Heart right ventricle (tissue), 16 donors: ENCODE measurements around the gene PAX5. TPM values are rescaled to one million over a fixed set of nuclear protein-coding genes. Genes with fewer than 3 reads are reported as not detected.

Source experiments
- ATAC-seq, 8 donors: fragments of 200-7000 bp; cut with Tn5 transposase; one replicate each; pipeline ENCODE4 v1.9.1; 2020; ENCODE audit warnings: mild to moderate bottlenecking in 8 of 8, moderate library complexity in 8 of 8, moderate number of reproducible peaks in 1 of 8
- DNase-seq, 2 donors: peaks; one replicate each; pipeline ENCODE4 v3.0.0-alpha.2; 2020
- H3K27ac ChIP-seq, 10 donors: fragments of 200-600 bp; sonication (generic) in 2 of 10; one replicate each; pipeline versions ENCODE4 v1.5.0 to v1.8.0; 2020 to 2022; ENCODE audit warnings: mild to moderate bottlenecking in 3 of 10
- H3K27me3 ChIP-seq, 7 donors: fragments of 200-600 bp; one replicate each; pipeline ENCODE4 v1.8.0; 2021 to 2022; ENCODE audit warnings: mild to moderate bottlenecking in 2 of 7
- H3K36me3 ChIP-seq, 9 donors: fragments of 200-600 bp; sonication (generic) in 1 of 9; one replicate each; pipeline versions ENCODE4 v1.5.0 to v1.8.0; 2020 to 2022; ENCODE audit warnings: mild to moderate bottlenecking in 2 of 9
- H3K4me1 ChIP-seq, 9 donors: fragments of 200-600 bp; sonication (generic) in 1 of 9; one replicate each; pipeline versions ENCODE4 v1.5.0 to v1.8.0; 2020 to 2022; ENCODE audit warnings: mild to moderate bottlenecking in 4 of 9
- H3K4me3 ChIP-seq, 10 donors: fragments of 200-600 bp; sonication (generic) in 2 of 10; one replicate each; pipeline versions ENCODE4 v1.5.0 to v1.8.0; 2020 to 2022; ENCODE audit warnings: mild to moderate bottlenecking in 7 of 10, moderate library complexity in 2 of 10
- H3K9me3 ChIP-seq, 11 donors: fragments of 200-600 bp in 10 of 11; sonication (generic) in 2 of 11; one replicate each; pipeline versions ENCODE4 v1.5.0 to v1.8.0; 2013 to 2022; ENCODE audit warnings: mild to moderate bottlenecking in 2 of 11, control low read depth in 1 of 11, moderate library complexity in 1 of 11
- WGBS, 2 donors: extraction: QIAGEN DNeasy Blood & Tissue Kit; methylation state at CpG; one replicate each; pipeline ENCODE4 v1.1.7; 2013; ENCODE audit warnings: inconsistent platforms in 1 of 2; 5-methylcytosine and 5-hydroxymethylcytosine counted together
- intact Hi-C, 10 donors: fragments of 100-400 bp; cut with DNase I; formaldehyde crosslinking; loops; one replicate each; pipeline versions ENCODE4 v1.11.1 to v1.14.2; 2022
- polyA plus RNA-seq, 2 donors: library from polyadenylated mRNA; stranded (reverse); fragments of 200-250 nt; gene quantifications; one replicate each; pipeline ENCODE4 v1.2.3, GENCODE V29; 2013
- total RNA-seq, 10 donors: library from RNA; stranded (reverse); fragmentation: NEBNext Ultra II Directional in 3 of 10; extraction: Animal tissue kit (Norgen Biotek cat#: 25700) in 3 of 10; gene quantifications; one replicate each; pipeline versions ENCODE4 v1.2.1 to v1.2.4, GENCODE V29; 2021 to 2023
- TF ChIP-seq, protein P1 (sequence below), 9 donors: fragments of 200-600 bp; sonication (generic) in 2 of 9; IDR thresholded peaks; one replicate each; pipeline versions ENCODE4 v1.5.0 to v1.8.0; 2021 to 2022; ENCODE audit warnings: antibody characterized with exemption in 9 of 9, mild to moderate bottlenecking in 5 of 9, moderate library complexity in 1 of 9
- donor health status: Arrhythmogenic right ventricular cardiomyopathy.
- donor health status: ischemic (EF 13 %, LVEDD 7.1; RV severe dilation, severe dysfunction).
- donor health status: healthy with polysubstance abuse.
- donor health status: DM: no; HTN: yes; CAD: no.
- donor health status: DM: no; HTN: no; CAD: no.
- donor health status: ischemic (EF 25% LVEDD 6.9; RV normal size, moderate dysfunction).
- donor health status: ischemic (EF 25% LVEDD 5.7; RV mildly dilated, moderate dysfunction).
- donor health status: healthy.
- donor health status: DM: yes; HTN: yes; CAD: no.
- donor health status: Ischemic cardiomyopathy.
- donor health status: ischemic (EF 35%, LVEDD 5.7; RV mildly dilated, moderate dysfunction).
- donor health status: nonischemic (EF 11% LVEDD 7.7; RV severe dilation, severe dysfunction).
- donor health status: DM: yes; HTN: yes; CAD: no.
- donor health status: PGD.
- donor health status: ischemic (EF 29% LVEDD 5.4; RV normal size, mild dysfunction).
- donor health status: nonischemic (EF 23%, LVEDD 6.1; RV moderate dilation, normal function).

The PAX5 gene
- total and polyA plus RNA-seq, 12 donors: under 0.01 to 0.09 TPM; not detected in 10

DNA sequence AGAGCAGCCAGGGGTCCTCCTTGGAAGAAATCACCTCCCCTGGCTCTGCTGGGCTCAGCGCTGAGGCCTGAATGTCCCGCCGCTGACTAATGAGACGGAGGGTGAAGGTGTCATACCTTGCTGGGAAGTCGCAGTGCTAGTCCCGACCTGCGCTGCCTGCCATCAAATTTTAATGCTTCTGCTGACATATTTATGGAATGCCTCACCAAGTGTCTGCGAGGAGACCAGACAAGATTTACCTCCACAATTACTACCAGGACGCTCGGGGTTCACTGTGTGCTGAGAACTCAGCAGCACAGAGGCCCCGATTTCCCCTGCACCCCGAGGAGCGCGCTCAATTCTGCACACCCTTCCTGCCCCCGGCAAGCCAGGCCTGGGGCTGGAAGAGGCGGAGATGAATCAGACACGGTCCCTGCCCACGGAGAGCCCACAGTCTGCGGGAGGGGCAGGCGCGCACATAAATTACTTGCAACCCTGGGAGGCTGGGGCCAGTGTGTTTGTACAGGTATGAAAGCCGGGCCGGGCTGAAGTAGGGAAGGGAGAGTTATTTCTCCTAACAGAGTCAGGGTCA, 175.2 kb downstream of the PAX5 start:
- no peak overlapping the region for H3K4me3 ChIP-seq
- no peaks in the 10 kb centered on the region for H3K9me3 ChIP-seq
- H3K4me1 ChIP-seq: no peaks in the 10 kb centered on the region
- H3K27ac ChIP-seq: no peak overlapping the region
- no peak for DNase-seq
- WGBS, 2 donors: 68 to 74% methylated on average over 23 of the region's 23 CpGs
- TF ChIP-seq, protein P1, sequence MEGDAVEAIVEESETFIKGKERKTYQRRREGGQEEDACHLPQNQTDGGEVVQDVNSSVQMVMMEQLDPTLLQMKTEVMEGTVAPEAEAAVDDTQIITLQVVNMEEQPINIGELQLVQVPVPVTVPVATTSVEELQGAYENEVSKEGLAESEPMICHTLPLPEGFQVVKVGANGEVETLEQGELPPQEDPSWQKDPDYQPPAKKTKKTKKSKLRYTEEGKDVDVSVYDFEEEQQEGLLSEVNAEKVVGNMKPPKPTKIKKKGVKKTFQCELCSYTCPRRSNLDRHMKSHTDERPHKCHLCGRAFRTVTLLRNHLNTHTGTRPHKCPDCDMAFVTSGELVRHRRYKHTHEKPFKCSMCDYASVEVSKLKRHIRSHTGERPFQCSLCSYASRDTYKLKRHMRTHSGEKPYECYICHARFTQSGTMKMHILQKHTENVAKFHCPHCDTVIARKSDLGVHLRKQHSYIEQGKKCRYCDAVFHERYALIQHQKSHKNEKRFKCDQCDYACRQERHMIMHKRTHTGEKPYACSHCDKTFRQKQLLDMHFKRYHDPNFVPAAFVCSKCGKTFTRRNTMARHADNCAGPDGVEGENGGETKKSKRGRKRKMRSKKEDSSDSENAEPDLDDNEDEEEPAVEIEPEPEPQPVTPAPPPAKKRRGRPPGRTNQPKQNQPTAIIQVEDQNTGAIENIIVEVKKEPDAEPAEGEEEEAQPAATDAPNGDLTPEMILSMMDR (IDR thresholded peaks at IDR 0.05): no peak
- intact Hi-C loops: no loop called here
- ATAC-seq: no peak
- H3K36me3 ChIP-seq: no peaks in the 10 kb centered on the region
- peaks cover 0 to 89% (median 59%) of the 10 kb centered on the region in 7 donors for H3K27me3 ChIP-seq

DNA sequence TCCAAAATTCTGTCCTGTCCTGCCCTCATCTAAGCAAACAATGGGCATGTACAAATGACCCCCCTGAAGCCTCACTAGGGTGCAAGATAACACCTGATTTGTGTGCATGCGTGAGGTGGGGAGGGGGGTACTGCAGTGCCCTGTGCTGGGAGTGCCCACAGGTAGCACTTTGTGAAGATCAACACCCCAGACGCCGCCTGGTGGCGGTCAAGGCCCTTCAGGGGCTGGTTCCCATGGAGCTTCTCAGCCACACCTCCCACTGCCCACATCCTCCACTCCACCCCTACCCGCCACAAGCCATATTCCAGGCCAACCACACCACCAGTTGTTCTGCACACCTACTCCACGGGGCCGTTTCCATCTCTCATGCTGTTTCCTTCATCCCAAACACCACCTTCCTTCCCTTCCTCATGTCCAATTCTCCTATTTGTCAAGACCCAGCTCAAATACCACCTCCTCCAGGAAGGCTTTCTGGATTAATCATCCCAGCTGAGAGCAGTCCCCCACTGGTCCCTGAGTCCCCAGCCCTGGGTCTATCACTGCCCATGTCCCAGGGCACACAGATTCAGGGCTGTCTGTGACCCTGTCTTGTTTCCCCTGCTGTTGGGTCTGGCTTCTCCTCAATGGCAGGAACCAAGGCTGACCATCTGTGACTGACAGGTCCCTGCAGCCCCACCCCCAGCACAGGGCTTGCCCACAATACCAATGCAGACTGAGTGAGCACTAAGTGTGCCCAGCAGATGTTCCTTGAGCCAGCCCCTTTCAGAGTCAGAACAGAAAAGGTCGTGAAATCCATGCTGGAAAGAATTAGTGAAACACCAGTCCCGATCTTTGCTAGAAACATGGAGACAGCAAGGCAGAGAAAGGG, 178.4 kb downstream of the PAX5 start:
- Histone ChIP-seq H3K36me3 (no peaks in the 10 kb centered on the region), H3K27ac (no peak overlapping the region), H3K4me1 (no peaks in the 10 kb centered on the region), H3K27me3 (peaks cover 0 to 75% (median 51%) of the 10 kb centered on the region in 7 donors), H3K4me3 (no peak overlapping the region), H3K9me3 (no peaks in the 10 kb centered on the region)
- DNase-seq (no peak), ATAC-seq (no peak)
- intact Hi-C loops: no loop called here
- 51 to 57% methylated on average over 9 of the region's 9 CpGs for WGBS, 2 donors
- TF ChIP-seq, protein P1 (IDR thresholded peaks at IDR 0.05): no peak

DNA sequence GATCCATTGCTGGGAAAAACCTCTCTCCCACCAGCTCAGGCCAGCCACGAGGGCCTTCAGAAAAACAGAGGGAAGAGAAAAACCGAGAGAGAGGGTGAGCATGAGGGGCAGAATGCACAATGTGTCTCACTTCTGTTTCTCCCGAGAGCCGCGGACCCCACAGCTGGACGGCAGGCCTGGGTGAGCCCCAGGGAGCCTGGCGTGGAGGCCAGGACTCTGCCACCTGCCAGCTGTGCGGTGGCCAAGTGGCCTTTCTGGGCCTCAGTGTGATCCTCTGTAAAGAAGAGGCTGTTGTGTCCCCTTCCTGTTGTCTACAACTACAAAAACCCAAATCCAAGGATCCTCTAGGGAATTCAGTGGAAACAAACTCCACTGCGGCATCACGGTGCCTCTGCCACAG, 179.3 kb downstream of the PAX5 start:
- no peaks in the 10 kb centered on the region for H3K9me3 ChIP-seq
- TF ChIP-seq, protein P1 (IDR thresholded peaks at IDR 0.05): no peak
- ATAC-seq: no peak
- H3K27me3 ChIP-seq: peaks cover 0 to 75% (median 46%) of the 10 kb centered on the region in 7 donors
- no peaks in the 10 kb centered on the region for H3K36me3 ChIP-seq
- intact Hi-C loops: no loop called here
- no peak overlapping the region for H3K27ac ChIP-seq
- no peaks in the 10 kb centered on the region for H3K4me1 ChIP-seq
- WGBS, 2 donors: 76 to 83% methylated on average over 10 of the region's 10 CpGs
- no peak for DNase-seq
- no peak overlapping the region for H3K4me3 ChIP-seq

DNA sequence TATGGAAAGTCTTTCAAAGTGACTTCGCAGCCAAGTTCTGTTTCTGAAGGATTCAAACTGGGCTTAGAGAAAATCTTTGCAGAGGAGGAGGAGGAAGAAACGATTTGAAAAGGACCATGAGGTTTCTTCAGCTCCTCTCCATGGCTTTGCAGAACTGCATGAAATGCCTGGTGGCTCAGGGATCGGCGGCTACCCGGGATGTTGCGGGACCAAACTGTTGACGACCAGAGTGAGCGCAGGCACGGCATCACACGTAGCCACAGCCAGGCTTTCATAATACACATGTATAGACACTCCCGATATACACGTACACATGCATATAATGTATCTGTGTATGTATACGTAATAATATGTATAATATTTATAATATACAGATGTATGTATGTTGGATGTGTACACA, 180.0 kb downstream of the PAX5 start:
- no peaks in the 10 kb centered on the region for H3K36me3 ChIP-seq
- ATAC-seq (no peak), DNase-seq (no peak)
- no peak overlapping the region for H3K4me3 ChIP-seq
- WGBS, 2 donors: 56 to 58% methylated on average over 13 of the region's 13 CpGs
- H3K27ac ChIP-seq: no peak overlapping the region
- no peaks in the 10 kb centered on the region for H3K9me3 ChIP-seq
- TF ChIP-seq, protein P1 (IDR thresholded peaks at IDR 0.05): no peak
- peaks cover 0 to 74% (median 45%) of the 10 kb centered on the region in 7 donors for H3K27me3 ChIP-seq
- intact Hi-C loops: no loop called here
- H3K4me1 ChIP-seq: no peaks in the 10 kb centered on the region
